ENCODE measurements around the gene CAPN12. TPM values are rescaled to one million over a fixed set of nuclear protein-coding genes. Genes with fewer than 3 reads are reported as not detected.

The CAPN12 gene
- polyA plus RNA-seq, 3 donors: 1.8 TPM; not detected in 2

GRCh38 chr19:38745316-38745715, 1.0 kb upstream of the CAPN12 start:
- Histone ChIP-seq H3K9me3 (replicated peaks in 1 of 2; ENCODE audit: control insufficient read depth in 1 of 2, insufficient read depth in 1 of 2, low read length in 2 of 2) (no peaks in the 10 kb centered on the region), H3K9ac (ENCODE audit: insufficient read depth, low read length, poor library complexity, severe bottlenecking) (no peak overlapping the region), H3K36me3 (replicated peaks in 1 of 2; ENCODE audit: control insufficient read depth in 1 of 2, insufficient read depth in 2 of 2, low read length in 2 of 2) (no peaks in the 10 kb centered on the region), H3K4me2 (replicated peaks; ENCODE audit: extremely low read depth, low read length, poor library complexity, severe bottlenecking) (no peak overlapping the region), H3K4me3 (replicated peaks in 1 of 3; ENCODE audit: low read depth in 2 of 3, low read length in 3 of 3) (no peak overlapping the region), H3K79me2 (ENCODE audit: insufficient read depth, low read length) (no peaks in the 10 kb centered on the region), H3K27ac (ENCODE audit: low read depth in 1 of 2, low read length in 2 of 2) (no peak overlapping the region), H4K20me1 (ENCODE audit: insufficient read depth, low read length) (no peaks in the 10 kb centered on the region), H2AFZ (ENCODE audit: insufficient read depth, low read depth, low read length, poor library complexity, severe bottlenecking) (no peak overlapping the region), H3K4me1 (ENCODE audit: control insufficient read depth in 1 of 2, insufficient read depth in 2 of 2, low read length in 2 of 2) (no peaks in the 10 kb centered on the region), H3K27me3 (ENCODE audit: control insufficient read depth in 2 of 2, insufficient read depth in 2 of 2, low read length in 2 of 2) (peaks cover 0 to 2% of the 10 kb centered on the region in 2 donors)
- Mint-ChIP-seq H3K27ac (no peak overlapping the region), H3K4me1 (no peaks in the 10 kb centered on the region), H3K9me3 (peaks cover 0 to 3% (median 0%) of the 10 kb centered on the region in 7 donors), H3K27me3 (ENCODE audit: low read depth in 3 of 3) (peaks cover 6 to 20% (median 7%) of the 10 kb centered on the region in 3 donors), H3K36me3 (no peaks in the 10 kb centered on the region), H3K4me3 (no peak overlapping the region)
- no peak for TF ChIP-seq CTCF (IDR thresholded peaks at IDR 0.05)
- 83% methylated on average over 7 of the region's 7 CpGs for WGBS (ENCODE audit: insufficient coverage)
- intact Hi-C loops (cut with micrococcal nuclease): no loop called here
- no peak for DNase-seq

DNA sequence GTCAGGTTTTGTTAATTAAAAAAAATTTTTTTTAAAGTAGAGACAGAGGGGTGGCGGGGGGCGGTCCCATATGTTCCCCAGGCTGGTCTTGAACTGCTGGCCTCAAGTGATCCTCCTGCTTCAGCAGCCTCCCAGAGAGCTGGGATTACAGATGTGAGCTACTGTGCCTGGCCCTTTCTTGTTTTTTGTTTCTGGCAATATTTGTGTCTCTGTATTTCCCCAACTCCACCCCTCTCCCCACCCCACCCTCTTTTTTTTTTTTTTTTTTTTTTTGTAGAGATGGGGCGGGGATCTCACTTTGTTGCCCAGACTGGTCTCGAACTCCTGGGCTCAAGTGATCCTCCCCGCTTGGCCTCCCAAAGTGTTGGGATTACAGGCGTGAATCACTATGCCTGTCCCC, 600 bp upstream of the CAPN12 start:
- Mint-ChIP-seq H3K36me3 (no peaks in the 10 kb centered on the region), H3K27me3 (ENCODE audit: low read depth in 3 of 3) (peaks cover 3 to 17% (median 6%) of the 10 kb centered on the region in 3 donors), H3K4me1 (peaks cover under 1% of the 10 kb centered on the region), H3K4me3 (no peak overlapping the region), H3K27ac (no peak overlapping the region), H3K9me3 (peaks cover 0 to 2% (median 0%) of the 10 kb centered on the region in 7 donors)
- Histone ChIP-seq H3K9me3 (replicated peaks in 1 of 2; ENCODE audit: control insufficient read depth in 1 of 2, insufficient read depth in 1 of 2, low read length in 2 of 2) (no peaks in the 10 kb centered on the region), H3K4me3 (replicated peaks in 1 of 3; ENCODE audit: low read depth in 2 of 3, low read length in 3 of 3) (no peak overlapping the region), H3K4me1 (ENCODE audit: control insufficient read depth in 1 of 2, insufficient read depth in 2 of 2, low read length in 2 of 2) (peaks cover 0 to under 1% of the 10 kb centered on the region in 2 donors), H3K79me2 (ENCODE audit: insufficient read depth, low read length) (no peaks in the 10 kb centered on the region), H3K27ac (ENCODE audit: low read depth in 1 of 2, low read length in 2 of 2) (no peak overlapping the region), H4K20me1 (ENCODE audit: insufficient read depth, low read length) (no peaks in the 10 kb centered on the region), H2AFZ (ENCODE audit: insufficient read depth, low read depth, low read length, poor library complexity, severe bottlenecking) (no peak overlapping the region), H3K9ac (ENCODE audit: insufficient read depth, low read length, poor library complexity, severe bottlenecking) (no peak overlapping the region), H3K36me3 (replicated peaks in 1 of 2; ENCODE audit: control insufficient read depth in 1 of 2, insufficient read depth in 2 of 2, low read length in 2 of 2) (no peaks in the 10 kb centered on the region), H3K4me2 (replicated peaks; ENCODE audit: extremely low read depth, low read length, poor library complexity, severe bottlenecking) (no peak overlapping the region), H3K27me3 (ENCODE audit: control insufficient read depth in 2 of 2, insufficient read depth in 2 of 2, low read length in 2 of 2) (peaks cover 0 to 2% of the 10 kb centered on the region in 2 donors)
- WGBS (ENCODE audit: insufficient coverage): 80% methylated on average over 5 of the region's 6 CpGs
- no peak for TF ChIP-seq CTCF (IDR thresholded peaks at IDR 0.05)
- intact Hi-C loops (cut with micrococcal nuclease): no loop called here
- DNase-seq: no peak
